ENCODE data around the gene WDR1.

Gene WDR1

DNA sequence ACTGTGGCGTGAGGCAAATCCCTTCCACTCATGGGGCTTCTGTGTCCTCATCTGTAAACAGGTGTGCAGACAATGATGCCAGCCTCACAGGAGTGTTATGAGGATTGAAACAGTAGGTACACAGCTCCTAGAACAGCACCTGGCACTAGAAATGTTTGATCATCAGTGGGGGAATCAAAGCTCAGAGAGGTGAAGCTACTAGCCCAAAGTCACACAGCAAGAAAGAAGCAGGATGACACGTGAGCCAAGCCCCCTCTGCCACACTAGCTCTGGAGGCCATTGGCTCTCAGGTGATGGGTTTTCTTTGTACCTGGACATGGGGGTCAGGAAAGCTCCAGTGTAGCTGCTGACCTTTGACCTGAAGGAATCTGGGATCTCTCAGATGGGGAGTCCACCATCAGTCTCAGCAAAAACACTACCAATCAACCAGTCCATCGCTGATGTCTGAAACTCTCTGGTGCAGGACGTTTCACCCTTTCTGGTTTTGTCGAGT is 81.9 kb downstream of the WDR1 start:
- DNase-seq (ENCODE audit: low spot score) = no peak

DNA sequence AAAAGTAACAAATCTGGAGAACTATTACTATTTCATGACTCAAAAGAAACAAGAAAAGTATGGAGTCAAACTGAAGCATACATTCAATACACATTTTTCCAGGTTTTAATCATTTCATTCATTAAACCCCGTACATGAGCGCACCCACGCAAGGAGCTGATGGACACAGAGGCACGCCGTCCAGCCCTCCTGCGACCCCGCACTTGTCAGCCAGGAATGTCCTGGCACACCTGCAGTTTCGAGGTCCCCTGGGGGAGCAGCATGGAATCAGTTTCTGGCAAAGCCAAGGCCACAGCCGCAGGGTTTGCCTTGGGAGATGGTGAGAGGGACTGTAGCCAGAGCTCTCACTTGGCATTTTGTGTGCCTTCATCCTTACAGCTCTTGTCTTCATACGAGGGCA is 82.5 kb downstream of the WDR1 start:
- DNase-seq (ENCODE audit: low spot score) = no peak

DNA sequence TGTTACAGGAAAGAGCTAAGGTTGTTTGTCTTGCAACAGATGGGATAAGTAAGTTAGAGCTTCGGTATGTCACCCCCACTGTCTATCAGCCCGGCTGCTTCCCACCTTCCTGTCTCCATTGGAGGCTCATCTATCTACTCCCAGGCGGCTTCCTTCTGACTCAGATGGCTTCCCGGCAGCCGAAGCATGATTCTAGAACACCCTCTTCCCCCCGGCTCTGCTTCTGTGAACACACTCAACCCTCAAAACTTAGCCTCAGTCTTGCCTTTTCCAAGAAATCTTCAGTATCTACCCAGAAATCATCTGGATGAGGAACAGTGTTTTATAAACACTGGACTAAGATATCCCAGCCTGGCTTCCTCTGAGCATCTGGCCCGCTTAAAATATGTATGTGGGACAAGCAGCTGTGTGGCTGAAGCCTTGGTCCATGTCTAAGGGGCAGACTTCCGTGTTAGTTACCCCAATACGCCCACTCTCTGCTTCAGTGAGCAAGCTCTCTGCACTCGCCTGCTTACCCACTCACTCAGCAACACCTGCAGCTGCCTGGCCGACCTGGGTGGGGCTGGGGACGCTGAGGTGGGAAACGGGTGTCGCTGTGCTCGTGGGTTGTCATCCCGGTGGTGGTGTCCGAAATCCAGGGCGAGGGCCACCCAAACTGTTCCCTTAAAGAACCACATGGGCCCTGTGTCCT is 83.3 kb downstream of the WDR1 start:
- DNase-seq (ENCODE audit: low spot score) = peak; percentile 32

DNA sequence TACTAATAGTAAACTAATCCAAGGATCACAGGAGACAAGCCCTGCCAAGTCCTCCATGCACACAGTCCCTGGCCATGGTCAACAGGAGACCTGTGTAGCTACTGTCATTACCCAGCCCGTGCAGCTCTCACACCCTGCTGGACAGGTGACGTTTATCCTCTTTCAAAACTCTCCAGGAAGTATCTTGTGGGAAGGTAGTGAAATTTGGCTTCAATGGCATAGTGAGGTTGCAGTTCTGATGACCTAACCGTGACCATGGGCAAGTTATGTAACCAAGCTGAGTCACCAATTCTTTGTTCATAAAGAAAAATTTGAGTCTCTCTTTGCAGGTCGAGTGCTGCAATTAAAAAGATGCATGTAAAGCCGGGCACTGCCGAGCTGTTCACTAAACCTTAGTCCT is 84.0 kb downstream of the WDR1 start:
- DNase-seq (ENCODE audit: low spot score) = no peak

DNA sequence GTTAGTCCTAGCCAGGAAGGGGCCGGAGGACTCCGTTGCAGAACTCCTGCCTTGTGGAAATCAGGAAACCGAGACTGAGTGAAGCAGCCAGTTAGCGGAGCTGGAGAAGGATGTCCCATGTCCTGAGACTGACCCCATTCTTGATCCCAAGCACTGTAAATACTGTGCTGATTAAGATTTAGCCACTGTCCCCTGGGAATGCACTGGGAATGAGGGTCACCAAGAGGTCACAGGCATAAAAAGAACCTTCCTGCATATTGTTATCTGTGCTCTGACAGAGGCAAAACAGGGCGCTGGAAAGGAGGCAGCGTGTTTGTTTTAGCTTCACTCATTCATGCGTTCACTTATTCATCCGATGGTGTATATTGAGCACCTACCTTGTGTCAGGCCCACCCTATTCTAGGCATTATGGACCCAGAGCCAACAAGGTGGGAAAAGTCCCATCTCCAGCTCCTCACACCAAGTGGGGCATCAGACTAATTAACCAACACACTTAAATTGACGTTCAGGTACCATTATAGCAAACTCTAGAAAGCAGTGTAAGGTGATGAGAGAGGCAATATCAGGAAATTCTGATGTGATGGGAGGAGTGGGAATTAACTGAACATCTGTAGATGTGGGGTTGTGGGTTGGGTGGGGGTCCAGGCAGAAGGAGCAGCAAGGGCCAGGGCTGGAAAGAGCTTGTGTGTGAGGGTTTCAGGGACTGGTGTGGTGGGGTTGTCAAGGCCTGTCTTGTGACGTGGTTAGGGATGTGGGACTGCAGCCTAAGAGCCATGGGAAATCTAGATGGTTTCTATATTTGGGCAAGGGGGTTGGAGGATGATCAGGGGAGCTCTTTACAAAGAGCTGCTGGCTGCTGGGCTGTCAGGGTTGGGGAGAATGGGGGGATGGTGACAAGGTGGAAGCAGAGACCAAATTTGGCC is 84.7 kb downstream of the WDR1 start:
- DNase-seq (ENCODE audit: low spot score) = no peak

DNA sequence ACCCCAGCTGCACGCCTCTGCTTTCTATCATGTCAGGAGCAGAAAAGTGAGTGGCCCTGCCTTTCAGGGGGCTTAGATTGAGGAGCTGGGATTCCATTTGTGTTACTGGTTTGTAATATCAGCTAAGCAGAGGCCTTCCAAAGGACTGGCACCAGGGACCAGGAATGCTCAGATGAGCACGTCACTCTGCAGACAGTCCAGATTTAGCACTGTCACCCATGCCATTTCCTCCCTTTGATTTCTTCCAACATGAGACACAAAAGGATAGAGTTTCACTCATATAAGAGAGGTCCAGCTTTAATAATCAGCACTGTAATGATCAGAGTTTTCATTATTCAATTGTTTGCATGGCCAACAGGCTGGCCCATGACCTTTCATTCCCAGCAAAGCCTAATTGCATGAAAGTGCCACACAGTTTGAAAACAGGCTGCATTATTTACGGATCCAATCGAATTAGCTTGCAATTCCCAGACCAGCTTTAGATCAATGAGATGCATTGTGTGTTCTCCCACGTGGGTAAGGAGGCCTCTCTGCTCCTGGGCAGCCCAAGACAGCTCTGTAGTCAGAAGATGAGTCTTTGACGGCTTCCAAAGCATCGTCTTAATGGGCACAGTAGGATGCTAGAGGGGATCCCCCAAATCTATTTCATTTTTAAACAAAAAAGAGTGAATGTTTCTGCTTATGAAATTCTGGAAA is 85.5 kb downstream of the WDR1 start:
- no peak for DNase-seq (ENCODE audit: low spot score)

DNA sequence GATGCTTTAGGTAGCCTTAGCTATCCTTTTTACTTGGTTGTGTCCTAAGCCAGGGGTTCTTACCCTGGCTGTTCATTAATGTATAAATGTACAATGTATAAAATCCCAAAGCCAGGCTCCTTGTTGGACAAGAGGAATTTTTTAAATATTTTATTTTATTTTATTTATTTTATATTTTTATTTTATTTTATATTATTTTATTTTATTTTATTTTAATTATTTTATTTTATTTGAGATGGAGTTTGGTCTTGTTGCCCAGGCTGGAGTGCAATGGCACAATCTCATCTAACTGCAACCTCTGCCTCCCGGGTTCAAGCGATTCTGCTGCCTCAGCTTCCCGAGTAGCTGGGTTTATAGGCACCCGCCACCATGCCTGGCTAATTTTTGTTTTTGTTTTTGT is 87.2 kb downstream of the WDR1 start:
- DNase-seq (ENCODE audit: low spot score) = no peak

DNA sequence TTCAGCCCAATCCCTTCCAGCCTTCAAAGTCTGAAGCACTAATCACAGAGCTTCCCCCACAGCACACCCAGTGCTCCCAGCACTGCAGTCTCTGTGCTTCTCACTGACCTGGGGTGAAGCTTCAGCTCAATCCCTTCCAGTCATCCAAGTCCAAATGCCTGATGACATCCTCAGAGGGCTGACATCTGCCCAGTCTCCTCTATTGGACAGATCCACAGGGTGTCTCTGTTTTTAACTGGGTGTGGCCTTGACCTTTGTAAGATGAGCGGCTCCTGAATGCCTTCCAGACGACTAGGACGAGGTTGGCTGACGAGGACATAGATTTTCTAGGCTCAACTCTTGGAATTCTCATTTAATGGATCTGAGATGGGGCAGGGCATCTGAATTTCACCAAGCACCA is 87.7 kb downstream of the WDR1 start:
- no peak for DNase-seq (ENCODE audit: low spot score)

DNA sequence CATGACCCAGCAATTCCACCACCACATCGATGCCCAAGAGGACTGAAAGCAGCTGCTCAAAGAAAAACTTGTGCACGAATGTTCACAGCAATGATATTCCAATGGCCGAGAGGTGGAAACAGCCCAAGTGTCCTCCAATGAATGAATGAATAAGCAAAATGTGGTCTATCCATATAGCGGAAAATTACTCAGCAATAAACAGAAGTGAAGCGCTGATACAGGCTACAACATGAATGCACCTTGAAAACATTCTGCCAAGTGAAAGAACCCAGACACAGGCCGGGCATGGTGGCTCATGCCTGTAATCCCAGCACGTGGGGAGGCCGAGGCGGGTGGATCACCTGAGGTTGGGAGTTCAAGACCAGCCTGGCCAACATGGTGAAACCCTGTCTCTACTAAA is 90.1 kb downstream of the WDR1 start:
- no peak for DNase-seq (ENCODE audit: low spot score)

DNA sequence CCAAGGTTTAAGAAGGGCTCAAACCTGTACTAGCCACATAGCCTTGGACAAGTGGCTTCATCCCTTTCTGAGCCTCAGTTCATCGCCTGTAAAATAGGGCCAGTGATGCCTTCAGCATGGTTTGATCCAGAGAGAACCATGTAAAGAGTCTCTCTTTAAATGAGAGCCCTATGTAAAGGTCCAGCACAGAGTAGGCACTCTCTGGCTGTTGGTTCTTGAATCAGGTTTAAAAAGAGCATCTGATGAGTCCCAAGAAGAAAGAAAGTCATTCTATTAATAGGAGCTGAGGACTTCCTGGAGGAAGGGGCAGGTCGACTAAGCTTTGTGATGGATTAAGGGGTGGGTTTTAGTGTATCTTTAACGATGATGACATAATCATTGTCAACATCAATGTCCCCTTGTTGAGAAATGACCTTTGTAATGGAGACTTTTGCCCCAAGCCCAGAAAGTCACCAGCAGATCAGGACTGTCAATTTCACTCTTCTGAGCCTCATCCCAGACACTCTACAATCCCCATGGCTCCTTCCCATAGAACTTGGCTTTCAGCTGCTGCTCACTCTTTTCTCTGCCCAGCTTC is 91.3 kb downstream of the WDR1 start:
- DNase-seq (ENCODE audit: low spot score) = no peak

Measured in germinal center (tissue), 1 donor.